HEK293T (cell line): ENCODE results near the gene CD160.

Source experiments
- BHLHE40 ChIP-seq: fragments of 450-650 bp; IDR thresholded peaks from 2 replicates; pipeline ENCODE4 v1.6.1; 2016; ENCODE audit warnings: mild to moderate bottlenecking, moderate library complexity, borderline replicate concordance
- ELF4 ChIP-seq: fragments of 450-650 bp; IDR thresholded peaks from 2 replicates; pipeline ENCODE4 v1.6.1; 2017; ENCODE audit warnings: antibody characterized with exemption
- FOXA1 ChIP-seq: fragments of 450-650 bp; IDR thresholded peaks from 2 replicates; pipeline ENCODE4 v1.6.1; 2016; ENCODE audit warnings: mild to moderate bottlenecking
- FOXM1 ChIP-seq: fragments of 450-650 bp; IDR thresholded peaks from 2 replicates; pipeline ENCODE4 v1.6.1; 2017; ENCODE audit warnings: mild to moderate bottlenecking, borderline replicate concordance
- HDGF ChIP-seq: fragments of 450-650 bp; IDR thresholded peaks from 2 replicates; pipeline ENCODE4 v1.6.1; 2017; ENCODE audit warnings: antibody characterized with exemption, borderline replicate concordance
- LEF1 ChIP-seq: fragments of 450-650 bp; IDR thresholded peaks from 2 replicates; pipeline ENCODE4 v1.6.1; 2017; ENCODE audit warnings: mild to moderate bottlenecking, borderline replicate concordance
- PKNOX1 ChIP-seq: fragments of 450-650 bp; IDR thresholded peaks from 2 replicates; pipeline ENCODE4 v1.6.1; 2016
- SP1 ChIP-seq: fragments of 450-650 bp; IDR thresholded peaks from 2 replicates; pipeline ENCODE4 v1.6.1; 2017

- TF ChIP-seq PKNOX1: no peak
- TF ChIP-seq SP1: no peak
- no peak for TF ChIP-seq FOXM1
- TF ChIP-seq FOXA1: no peak
- TF ChIP-seq ELF4: no peak
- no peak for TF ChIP-seq BHLHE40
- TF ChIP-seq LEF1: no peak
- no peak for TF ChIP-seq HDGF
Measured at GRCh38 chr1:145719230-145720079, at the start of gene CD160.
